K562 treated with DMSO at 1 percent for 48 hours (cell line): ENCODE data around the gene NPHS2. TPM values are rescaled to one million over a fixed set of nuclear protein-coding genes. Genes with fewer than 3 reads are reported as not detected.

Source experiments
- total RNA-seq: library from RNA; unstranded; fragments of 300-600 nt; gene quantifications from 2 replicates; pipeline ENCODE4 v1.2.3, GENCODE V29; 2022; ENCODE audit warnings: low replicate concordance; ENCODE audit errors: extremely low read depth

Gene NPHS2
- total RNA-seq = not detected in 2 replicates

GRCh38 chr1:179575497-179576314 lies at the start of gene NPHS2:
Gene NPHS2, minus strand, starts transcription at chr1:179575948. Its CDS starts 84 bp downstream, at chr1:179575864.

GRCh38 chr1:179591592-179592580 lies 16.1 kb upstream of the NPHS2 start, which contains the start of gene TDRD5:
Gene TDRD5, plus strand, starts transcription at chr1:179591832. Its CDS starts 784 bp downstream, at chr1:179592616.

Other genes starting within 250 kb of the NPHS2 start
- gene AXDND1, start 210.0 kb downstream of the NPHS2 start, total RNA-seq = not detected in 2 replicates
- not detected in 2 replicates for gene TDRD5, start 15.9 kb upstream of the NPHS2 start, total RNA-seq
- not detected in 2 replicates for gene FAM163A, start 167.3 kb upstream of the NPHS2 start, total RNA-seq